GM19099 (cell line): Measurements from ENCODE around the gene DLX2.

Source experiments
- POLR2A ChIP-seq: IDR thresholded peaks from 3 replicates; pipeline ENCODE4 v1.6.1; 2011; ENCODE audit warnings: low read depth; ENCODE audit not compliant: insufficient read length; ENCODE audit errors: extremely low read depth

Gene DLX2

GRCh38 chr2:172082105-172082943 lies 20.4 kb downstream of the DLX2 start:
- no peak for TF ChIP-seq POLR2A

GRCh38 chr2:172081221-172082022 lies 21.3 kb downstream of the DLX2 start:
- TF ChIP-seq POLR2A: no peak

- TF ChIP-seq POLR2A: no peak
Observed at GRCh38 chr2:172080641-172081220, 22.0 kb downstream of the DLX2 start.

GRCh38 chr2:172079838-172080640 lies 22.7 kb downstream of the DLX2 start:
- TF ChIP-seq POLR2A: no peak

- no peak for TF ChIP-seq POLR2A
Observed at GRCh38 chr2:172079416-172079815, 23.3 kb downstream of the DLX2 start.

- TF ChIP-seq POLR2A: no peak
Observed at GRCh38 chr2:172074254-172074653, 28.4 kb downstream of the DLX2 start.

GRCh38 chr2:172073518-172073917 lies 29.2 kb downstream of the DLX2 start:
- TF ChIP-seq POLR2A: no peak

- TF ChIP-seq POLR2A: no peak
Observed at GRCh38 chr2:172072706-172073105, 30.0 kb downstream of the DLX2 start.

GRCh38 chr2:172072303-172072702 lies 30.4 kb downstream of the DLX2 start:
- no peak for TF ChIP-seq POLR2A

GRCh38 chr2:172070936-172071335 lies 31.8 kb downstream of the DLX2 start:
- TF ChIP-seq POLR2A: no peak

- no peak for TF ChIP-seq POLR2A
Observed at GRCh38 chr2:172066394-172066886, 36.3 kb downstream of the DLX2 start.

- no peak for TF ChIP-seq POLR2A
Observed at GRCh38 chr2:172065111-172065510, 37.6 kb downstream of the DLX2 start.

GRCh38 chr2:172063446-172063845 lies 39.3 kb downstream of the DLX2 start:
- TF ChIP-seq POLR2A: no peak

- TF ChIP-seq POLR2A: no peak
Observed at GRCh38 chr2:172062402-172063004, 40.2 kb downstream of the DLX2 start.
